IPS-18a (cell line): ENCODE data around the gene CNOT3.
A peak's percentile ranks its signal among the peaks of the same experiment; 100 is the strongest.
"Not testable (repeated sequence)": the region's sequence is repeated elsewhere in the genome, so short reads cannot be mapped to it uniquely, and the experiment has no call there.

Source experiments
- H3K27ac ChIP-seq: one replicate; pipeline ENCODE4 v1.5.1; 2013; ENCODE audit warnings: low read length
- H3K27me3 ChIP-seq: one replicate; pipeline ENCODE4 v1.6.1; 2013; ENCODE audit warnings: mild to moderate bottlenecking, low read length; ENCODE audit not compliant: control insufficient read depth, insufficient read depth
- H3K36me3 ChIP-seq: one replicate; pipeline ENCODE4 v1.6.1; 2013; ENCODE audit warnings: low read depth, low read length; ENCODE audit not compliant: control insufficient read depth
- H3K4me1 ChIP-seq: one replicate; pipeline ENCODE4 v1.6.1; 2013; ENCODE audit warnings: low read depth, low read length; ENCODE audit not compliant: control insufficient read depth
- H3K4me3 ChIP-seq: one replicate; pipeline ENCODE4 v1.5.1; 2013; ENCODE audit warnings: low read length
- H3K9ac ChIP-seq: one replicate; pipeline ENCODE4 v1.6.1; 2013; ENCODE audit warnings: mild to moderate bottlenecking, low read length, moderate library complexity
- H3K9me3 ChIP-seq: one replicate; pipeline ENCODE4 v1.6.1; 2013; ENCODE audit warnings: low read depth, low read length; ENCODE audit not compliant: control insufficient read depth

The CNOT3 gene

GRCh38 chr19:54137699-54138488, at the start of gene CNOT3:
Gene CNOT3 (plus strand): TSS chr19:54137762. CDS start chr19:54142979, 5,217 bp downstream.
- Histone ChIP-seq H3K27ac (peak within 1 kb of the TSS; percentile 56), H3K27me3 (no peaks in the 10 kb centered on the region), H3K9ac (peak within 1 kb of the TSS; percentile 92), H3K36me3 (peaks cover 16% of the 10 kb centered on the region), H3K9me3 (no peaks in the 10 kb centered on the region), H3K4me3 (peak within 1 kb of the TSS; percentile 80), H3K4me1 (peaks cover 6% of the 10 kb centered on the region)

GRCh38 chr19:54094426-54095000, 43.0 kb upstream of the CNOT3 start:
- H3K27ac ChIP-seq = no peak overlapping the region
- H3K36me3 ChIP-seq = no peaks in the 10 kb centered on the region
- no peak overlapping the region for H3K4me3 ChIP-seq
- H3K9ac ChIP-seq = no peak overlapping the region
- peaks cover 29% of the 10 kb centered on the region for H3K27me3 ChIP-seq
- H3K9me3 ChIP-seq = no peaks in the 10 kb centered on the region
- H3K4me1 ChIP-seq = peaks cover 8% of the 10 kb centered on the region

- H3K36me3 ChIP-seq = no peaks in the 10 kb centered on the region
- H3K9me3 ChIP-seq = no peaks in the 10 kb centered on the region
- no peak overlapping the region for H3K9ac ChIP-seq
- H3K27ac ChIP-seq = no peak overlapping the region
- peaks cover 8% of the 10 kb centered on the region for H3K4me1 ChIP-seq
- peaks cover 29% of the 10 kb centered on the region for H3K27me3 ChIP-seq
- H3K4me3 ChIP-seq = peak overlapping the region; percentile 59
Measured at GRCh38 chr19:54095136-54095858, 42.3 kb upstream of the CNOT3 start.

- H3K27ac ChIP-seq, H3K36me3 ChIP-seq, H3K4me1 ChIP-seq, H3K9ac ChIP-seq, H3K9me3 ChIP-seq: not testable (repeated sequence)
- peaks cover 29% of the 10 kb centered on the region for H3K27me3 ChIP-seq
- peak overlapping the region; percentile 59 for H3K4me3 ChIP-seq
Measured at GRCh38 chr19:54095859-54096616, 41.5 kb upstream of the CNOT3 start.

- H3K4me1 ChIP-seq = peaks cover 8% of the 10 kb centered on the region
- no peaks in the 10 kb centered on the region for H3K9me3 ChIP-seq
- H3K4me3 ChIP-seq = peak overlapping the region; percentile 59
- no peaks in the 10 kb centered on the region for H3K36me3 ChIP-seq
- peaks cover 29% of the 10 kb centered on the region for H3K27me3 ChIP-seq
- H3K27ac ChIP-seq = no peak overlapping the region
- H3K9ac ChIP-seq = peak overlapping the region; percentile 42
Measured at GRCh38 chr19:54096617-54097106, 40.9 kb upstream of the CNOT3 start.

- Histone ChIP-seq H3K4me1 (peaks cover 8% of the 10 kb centered on the region), H3K27me3 (peaks cover 28% of the 10 kb centered on the region), H3K4me3 (no peak overlapping the region), H3K36me3 (no peaks in the 10 kb centered on the region), H3K9ac (no peak overlapping the region), H3K9me3 (no peaks in the 10 kb centered on the region), H3K27ac (no peak overlapping the region)
Measured at GRCh38 chr19:54099190-54099902, 38.2 kb upstream of the CNOT3 start.

- H3K4me1 ChIP-seq, H3K9ac ChIP-seq, H3K36me3 ChIP-seq, H3K9me3 ChIP-seq, H3K4me3 ChIP-seq, H3K27ac ChIP-seq: not testable (repeated sequence)
- H3K27me3 ChIP-seq = peaks cover 22% of the 10 kb centered on the region
Measured at GRCh38 chr19:54099903-54100255, 37.7 kb upstream of the CNOT3 start.

GRCh38 chr19:54100561-54100960, 37.0 kb upstream of the CNOT3 start, which contains the start of gene OSCAR:
Gene OSCAR (minus strand): TSS chr19:54100803. CDS start chr19:54100792, 11 bp downstream.
- Histone ChIP-seq H3K27ac (no peak within 1 kb of the TSS), H3K36me3 (peaks cover 2% of the 10 kb centered on the region), H3K9ac (no peak within 1 kb of the TSS), H3K4me3 (no peak within 1 kb of the TSS), H3K9me3 (no peaks in the 10 kb centered on the region), H3K4me1 (peaks cover 8% of the 10 kb centered on the region), H3K27me3 (peaks cover 15% of the 10 kb centered on the region)

- Histone ChIP-seq H3K4me1 (no peaks in the 10 kb centered on the region), H3K27me3 (no peaks in the 10 kb centered on the region), H3K9me3 (no peaks in the 10 kb centered on the region), H3K36me3 (peaks cover 18% of the 10 kb centered on the region), H3K27ac (peak within 1 kb of the TSS; percentile 46), H3K4me3 (peak within 1 kb of the TSS; percentile 97), H3K9ac (peak within 1 kb of the TSS; percentile 89)
Measured at GRCh38 chr19:54102421-54103169, 35.0 kb upstream of the CNOT3 start, which contains the start of gene NDUFA3. Gene NDUFA3 (plus strand): TSS chr19:54102855. CDS start chr19:54102879, 24 bp downstream.

GRCh38 chr19:54104998-54105715, 32.4 kb upstream of the CNOT3 start:
- H3K36me3 ChIP-seq = peaks cover 40% of the 10 kb centered on the region
- H3K4me1 ChIP-seq = no peaks in the 10 kb centered on the region

More at GRCh38 chr19:54104998-54105715, 32.4 kb upstream of the CNOT3 start:
- no peak overlapping the region for H3K27ac ChIP-seq
- no peak overlapping the region for H3K9ac ChIP-seq
- no peaks in the 10 kb centered on the region for H3K9me3 ChIP-seq
- H3K4me3 ChIP-seq = no peak overlapping the region
- H3K27me3 ChIP-seq = no peaks in the 10 kb centered on the region
